ENCODE results near the gene NRDE2. TPM values are rescaled to one million over a fixed set of nuclear protein-coding genes. Genes with fewer than 3 reads are reported as not detected.

Gene NRDE2
- total RNA-seq, 4 donors from 2014 or later, result 18.6 to 26.9 (median 21.0) TPM

DNA sequence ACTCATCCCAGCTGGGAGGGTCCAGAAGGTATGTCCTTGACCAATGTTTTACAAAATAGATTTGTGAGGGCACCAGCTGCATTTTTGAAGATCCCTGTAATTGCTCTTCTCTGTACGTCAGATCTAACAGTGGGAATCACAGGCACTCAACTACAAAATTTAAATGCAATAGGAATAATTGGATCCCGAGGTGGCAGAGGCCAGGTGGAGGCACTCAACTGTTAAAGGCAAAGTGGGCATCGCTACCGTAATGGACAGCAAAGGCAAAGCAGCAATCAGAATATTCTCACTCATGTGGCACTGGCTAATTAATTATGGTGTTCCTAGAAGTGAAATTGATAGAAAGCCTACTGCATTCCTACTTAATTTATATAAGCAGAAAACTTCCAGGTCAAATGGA, 103.3 kb downstream of the NRDE2 start:
- no peak for DNase-seq
- H3K4me3 ChIP-seq, result no peak overlapping the region
- intact Hi-C loops (cut with DNase I; ENCODE audit: low total_unique reads), result no loop called here
- no peak overlapping the region for H3K27ac ChIP-seq
- H3K27me3 ChIP-seq, result no peaks in the 10 kb centered on the region
- 60 to 78% methylated on average over 1 to 4 of the region's 4 CpGs for whole genome bisulfite sequencing, 2 donors (ENCODE audit: low coverage in 1 of 2)
- no peak for TF ChIP-seq POLR2A (IDR thresholded peaks at IDR 0.05)
- no peak for TF ChIP-seq CTCF (IDR thresholded peaks at IDR 0.05)
- no peak for TF ChIP-seq EP300 (IDR thresholded peaks at IDR 0.05; ENCODE audit: low read depth)
- H3K9me3 ChIP-seq, result peaks cover 2% of the 10 kb centered on the region in 2 donors
- H3K4me1 ChIP-seq, result no peaks in the 10 kb centered on the region
- H3K36me3 ChIP-seq, result no peaks in the 10 kb centered on the region
- in situ Hi-C loops (cut with MboI; ENCODE audit: low pct_ligation_motif_present in 1 of 4, low pct_unique_long_range_greater_than_20kb in 1 of 4, low sequenced_read_pairs in 3 of 4), result loop anchor here (25.0 kb wide), 3 partner anchors 241 to 1191 kb away; partner anchors contain the start of genes EFCAB11 (in 1 of the 4) and TDP1 (in 1 of the 4)

Other genes starting within 250 kb of the NRDE2 start
- 10 to 100 TPM; 23.9 to 79.9 (median 56.2) TPM for gene PSMC1, start 75.4 kb downstream of the NRDE2 start, total RNA-seq
- gene CALM1, start 65.1 kb upstream of the NRDE2 start, total RNA-seq, result 1,000 to 10,000 TPM in 1 of 4 donors, 100 to 1,000 TPM in 3; 297 to 1,199 (median 723) TPM

Measured in transverse colon (tissue), 4 donors.